ENCODE data around the gene PCNX1.
"Not testable (repeated sequence)": the region's sequence is repeated elsewhere in the genome, so short reads cannot be mapped to it uniquely, and the experiment has no call there.

GRCh38 chr14:70875811-70876460 is 31.3 kb upstream of the PCNX1 start:
- TF ChIP-seq HNF4G (IDR thresholded peaks at IDR 0.05); CTCF (IDR thresholded peaks at IDR 0.05; ENCODE audit: low read depth, low read length, missing input control); YY1 (IDR thresholded peaks at IDR 0.05); ZBTB33 (IDR thresholded peaks at IDR 0.05); TAF1 (conservative IDR thresholded peaks at IDR 0.05); FOXA2 (IDR thresholded peaks at IDR 0.05): not testable (repeated sequence)

All from liver (tissue), 3 donors.